Hepatocyte (in vitro differentiated cells): ENCODE measurements around the gene SLC36A3.

Source experiments
- CTCF ChIP-seq: fragments of 200-600 bp; sonication (generic); IDR thresholded peaks from 2 replicates; pipeline ENCODE4 v1.5.1; 2016; ENCODE audit warnings: antibody characterized with exemption, mild to moderate bottlenecking; ENCODE audit not compliant: poor library complexity
- EZH2 ChIP-seq: fragments of 200-600 bp; sonication (generic); IDR thresholded peaks from 2 replicates; pipeline ENCODE4 v1.6.1; 2016; ENCODE audit warnings: antibody characterized with exemption, mild to moderate bottlenecking, borderline replicate concordance
- EZH2phosphoT487 ChIP-seq: fragments of 200-600 bp; sonication (generic); IDR thresholded peaks from one replicate; pipeline ENCODE4 v1.6.1; 2018; ENCODE audit warnings: antibody characterized with exemption, mild to moderate bottlenecking, low read depth, moderate library complexity; ENCODE audit not compliant: unreplicated experiment, severe bottlenecking

GRCh38 chr5:151231359-151231758 lies 72.2 kb downstream of the SLC36A3 start:
- TF ChIP-seq CTCF = no peak
- no peak for TF ChIP-seq EZH2
- TF ChIP-seq EZH2phosphoT487 = no peak
